ENCODE measurements around the gene TMEM179. TPM values are rescaled to one million over a fixed set of nuclear protein-coding genes. Genes with fewer than 3 reads are reported as not detected.

Gene TMEM179
- total RNA-seq, 1 experiment from 2014 or later = not detected

DNA sequence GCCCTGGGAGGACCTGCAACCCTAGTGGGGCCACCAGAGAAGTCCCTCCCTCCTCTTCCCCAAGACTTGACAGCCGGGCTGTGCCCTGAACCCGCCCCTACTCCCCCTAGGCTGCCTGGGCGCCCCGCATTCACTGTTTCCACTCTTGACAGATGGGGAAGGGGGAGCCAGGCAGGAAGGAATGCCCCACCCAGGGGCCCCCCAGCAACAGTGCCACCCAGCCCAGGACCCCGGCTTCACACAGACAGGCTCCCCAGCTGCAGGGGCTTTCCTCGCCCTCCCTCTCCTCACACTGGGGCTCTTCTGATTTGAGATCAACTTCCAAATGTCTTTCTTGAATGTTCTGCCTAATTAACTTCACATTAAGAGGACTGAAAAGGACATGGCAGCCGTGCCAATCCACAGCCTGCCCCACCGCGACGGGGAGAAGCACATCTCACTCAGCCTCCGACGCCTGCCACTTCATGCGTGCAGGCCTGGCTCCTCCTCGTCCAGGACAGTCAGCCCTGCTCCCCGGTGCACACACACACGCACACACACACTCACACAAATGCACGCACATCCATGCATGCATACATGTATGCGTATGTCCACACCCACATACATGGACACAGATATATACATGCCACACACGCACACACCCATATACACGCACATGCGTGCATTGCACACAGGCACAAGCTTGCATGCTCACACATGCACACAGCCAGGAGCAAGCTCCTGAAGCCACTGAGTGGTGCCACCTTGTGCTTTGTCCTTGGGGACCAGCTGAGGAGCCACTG, 44.6 kb downstream of the TMEM179 start:
- no peak overlapping the region for H3K4me3 ChIP-seq (ENCODE audit: low read length)
- H2AFZ ChIP-seq (ENCODE audit: low read length) = no peak overlapping the region
- no peaks in the 10 kb centered on the region for H3K9me2 ChIP-seq (replicated peaks; ENCODE audit: low read length)
- no peaks in the 10 kb centered on the region for H3K9me3 ChIP-seq (ENCODE audit: low read length)
- peaks cover 84% of the 10 kb centered on the region for H3K27me3 ChIP-seq (ENCODE audit: low read length)
- no peak overlapping the region for H3K4me2 ChIP-seq (ENCODE audit: low read length)
- ChIA-PET CTCF (no interaction called here), POLR2A (ENCODE audit: unreplicated experiment) (no interaction called here)
- ATAC-seq (no peak), DNase-seq (no peak)
- no peaks in the 10 kb centered on the region for H3K4me1 ChIP-seq (ENCODE audit: insufficient read depth, low read length)
- H3K27ac ChIP-seq (ENCODE audit: low read length) = no peak overlapping the region
- H3K79me2 ChIP-seq (ENCODE audit: low read length) = no peaks in the 10 kb centered on the region
- H3K36me3 ChIP-seq (ENCODE audit: low read depth, low read length) = no peaks in the 10 kb centered on the region
- TF ChIP-seq EZH2 (IDR thresholded peaks at IDR 0.05; ENCODE audit: low read length, unreplicated experiment) (no peak), EZH2phosphoT487 (IDR thresholded peaks at IDR 0.05; ENCODE audit: borderline replicate concordance, low read length) (no peak)
- TF ChIP-seq, protein P1, sequence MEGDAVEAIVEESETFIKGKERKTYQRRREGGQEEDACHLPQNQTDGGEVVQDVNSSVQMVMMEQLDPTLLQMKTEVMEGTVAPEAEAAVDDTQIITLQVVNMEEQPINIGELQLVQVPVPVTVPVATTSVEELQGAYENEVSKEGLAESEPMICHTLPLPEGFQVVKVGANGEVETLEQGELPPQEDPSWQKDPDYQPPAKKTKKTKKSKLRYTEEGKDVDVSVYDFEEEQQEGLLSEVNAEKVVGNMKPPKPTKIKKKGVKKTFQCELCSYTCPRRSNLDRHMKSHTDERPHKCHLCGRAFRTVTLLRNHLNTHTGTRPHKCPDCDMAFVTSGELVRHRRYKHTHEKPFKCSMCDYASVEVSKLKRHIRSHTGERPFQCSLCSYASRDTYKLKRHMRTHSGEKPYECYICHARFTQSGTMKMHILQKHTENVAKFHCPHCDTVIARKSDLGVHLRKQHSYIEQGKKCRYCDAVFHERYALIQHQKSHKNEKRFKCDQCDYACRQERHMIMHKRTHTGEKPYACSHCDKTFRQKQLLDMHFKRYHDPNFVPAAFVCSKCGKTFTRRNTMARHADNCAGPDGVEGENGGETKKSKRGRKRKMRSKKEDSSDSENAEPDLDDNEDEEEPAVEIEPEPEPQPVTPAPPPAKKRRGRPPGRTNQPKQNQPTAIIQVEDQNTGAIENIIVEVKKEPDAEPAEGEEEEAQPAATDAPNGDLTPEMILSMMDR (conservative IDR thresholded peaks at IDR 0.05; ENCODE audit: low read depth, low read length) = no peak
- no peak overlapping the region for H3K9ac ChIP-seq (ENCODE audit: low read length)
- BruUV-seq (replicated peaks) = no TSS peak
- intact Hi-C loops (cut with micrococcal nuclease) = no loop called here
- no peaks in the 10 kb centered on the region for H4K20me1 ChIP-seq (ENCODE audit: low read length)
- no peaks in the 10 kb centered on the region for H3F3A ChIP-seq (ENCODE audit: low read length, unreplicated experiment)

DNA sequence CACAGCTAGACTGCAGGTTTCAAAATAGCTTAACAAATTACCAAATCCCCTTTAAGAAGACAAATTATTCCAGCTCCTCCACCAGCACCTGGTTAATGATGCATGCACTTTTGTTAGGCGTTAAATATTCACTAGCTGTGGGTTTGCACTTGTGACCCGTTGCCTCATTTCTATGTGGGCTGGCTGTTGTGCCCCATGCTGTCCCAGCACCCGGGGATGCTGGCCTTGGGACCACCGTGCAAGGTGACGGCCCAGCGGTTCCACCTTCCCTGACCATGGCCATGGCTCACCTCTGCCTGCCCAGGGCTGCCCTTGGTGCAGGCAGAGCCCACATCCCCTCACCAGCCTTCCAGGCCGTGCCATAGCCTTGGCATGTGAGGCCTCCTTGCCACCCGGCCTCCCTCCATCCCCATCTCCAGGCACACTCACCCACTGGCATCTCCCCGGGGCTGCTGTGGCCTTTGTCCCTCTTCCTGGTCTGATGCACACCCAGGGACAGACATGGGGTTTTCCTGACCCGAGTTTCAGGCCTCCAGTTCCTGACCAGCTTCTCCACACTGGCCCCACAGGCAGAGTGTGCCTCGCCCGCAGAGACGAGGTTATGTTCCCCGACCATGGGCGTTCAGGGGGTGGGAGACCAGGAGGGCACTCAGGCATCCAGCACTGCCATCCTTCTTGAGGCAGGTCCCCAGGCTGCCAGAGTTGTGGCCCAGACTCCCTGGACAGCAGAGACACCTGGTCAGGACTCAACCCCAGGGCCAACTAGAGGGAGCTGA, 45.4 kb downstream of the TMEM179 start:
- BruUV-seq (replicated peaks) = no TSS peak
- Histone ChIP-seq H3K36me3 (ENCODE audit: low read depth, low read length) (no peaks in the 10 kb centered on the region), H4K20me1 (ENCODE audit: low read length) (no peaks in the 10 kb centered on the region), H3F3A (ENCODE audit: low read length, unreplicated experiment) (no peaks in the 10 kb centered on the region), H2AFZ (ENCODE audit: low read length) (no peak overlapping the region), H3K9me2 (replicated peaks; ENCODE audit: low read length) (no peaks in the 10 kb centered on the region), H3K9me3 (ENCODE audit: low read length) (no peaks in the 10 kb centered on the region), H3K27me3 (ENCODE audit: low read length) (peaks cover 84% of the 10 kb centered on the region), H3K9ac (ENCODE audit: low read length) (no peak overlapping the region), H3K79me2 (ENCODE audit: low read length) (no peaks in the 10 kb centered on the region), H3K4me3 (ENCODE audit: low read length) (no peak overlapping the region), H3K4me2 (ENCODE audit: low read length) (no peak overlapping the region), H3K4me1 (ENCODE audit: insufficient read depth, low read length) (no peaks in the 10 kb centered on the region), H3K27ac (ENCODE audit: low read length) (no peak overlapping the region)
- ChIA-PET CTCF (no interaction called here), POLR2A (ENCODE audit: unreplicated experiment) (no interaction called here)
- TF ChIP-seq, protein P1 (conservative IDR thresholded peaks at IDR 0.05; ENCODE audit: low read depth, low read length) = no peak
- TF ChIP-seq EZH2 (IDR thresholded peaks at IDR 0.05; ENCODE audit: low read length, unreplicated experiment) = no peak
- TF ChIP-seq EZH2phosphoT487 (IDR thresholded peaks at IDR 0.05; ENCODE audit: borderline replicate concordance, low read length) = no peak
- ATAC-seq = no peak
- intact Hi-C loops (cut with micrococcal nuclease) = no loop called here
- DNase-seq = no peak
